NCI-H2081 treated with DMSO at 0.1 percent for 48 hours (cell line): Measurements from ENCODE around the gene C11orf68.

Experiments
- DNase-seq: peaks from one replicate; lab custom pipeline; 2025; lab: John Stamatoyannopoulos, UW

The C11orf68 gene

GRCh38 chr11:65871811-65872548, 46.9 kb downstream of the C11orf68 start:
- DNase-seq: no peak

GRCh38 chr11:65870706-65871681, 47.9 kb downstream of the C11orf68 start:
- DNase-seq: no peak

GRCh38 chr11:65870307-65870658, 48.6 kb downstream of the C11orf68 start:
- no peak for DNase-seq

GRCh38 chr11:65869643-65870306, 49.1 kb downstream of the C11orf68 start:
- DNase-seq: no peak

GRCh38 chr11:65868907-65869306, 50.0 kb downstream of the C11orf68 start:
- no peak for DNase-seq

- no peak for DNase-seq
Measured at GRCh38 chr11:65868076-65868667, 50.7 kb downstream of the C11orf68 start.

GRCh38 chr11:65867284-65868071, 51.4 kb downstream of the C11orf68 start:
- DNase-seq: no peak
